Measurements from ENCODE around the gene NAP1L2. TPM values are rescaled to one million over a fixed set of nuclear protein-coding genes. Genes with fewer than 3 reads are reported as not detected.

Gene NAP1L2
- total RNA-seq, 1 experiment from 2014 or later, result 0.21 TPM

DNA sequence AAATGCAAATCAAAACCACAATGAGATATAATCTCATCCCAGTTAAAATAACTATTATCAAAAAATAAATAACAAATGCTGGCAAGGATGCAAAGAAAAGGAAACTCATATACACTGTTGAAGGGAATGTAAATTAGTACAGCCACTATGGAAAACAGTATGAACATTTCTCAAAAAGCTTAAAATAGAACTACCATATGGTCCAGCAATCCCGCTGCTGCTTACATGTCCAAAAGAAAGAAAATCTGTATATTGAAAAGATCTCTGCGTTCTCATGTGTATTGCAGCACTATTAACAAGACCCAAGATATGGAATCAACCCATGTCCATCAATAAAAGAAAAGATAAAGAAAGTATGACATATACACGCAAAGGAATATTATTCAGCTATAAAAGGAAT is 3.0 kb upstream of the NAP1L2 start:
- no peak for TF ChIP-seq EZH2 (IDR thresholded peaks at IDR 0.05; ENCODE audit: borderline replicate concordance, low read depth, low read length, poor library complexity, severe bottlenecking)
- TF ChIP-seq, protein P1, sequence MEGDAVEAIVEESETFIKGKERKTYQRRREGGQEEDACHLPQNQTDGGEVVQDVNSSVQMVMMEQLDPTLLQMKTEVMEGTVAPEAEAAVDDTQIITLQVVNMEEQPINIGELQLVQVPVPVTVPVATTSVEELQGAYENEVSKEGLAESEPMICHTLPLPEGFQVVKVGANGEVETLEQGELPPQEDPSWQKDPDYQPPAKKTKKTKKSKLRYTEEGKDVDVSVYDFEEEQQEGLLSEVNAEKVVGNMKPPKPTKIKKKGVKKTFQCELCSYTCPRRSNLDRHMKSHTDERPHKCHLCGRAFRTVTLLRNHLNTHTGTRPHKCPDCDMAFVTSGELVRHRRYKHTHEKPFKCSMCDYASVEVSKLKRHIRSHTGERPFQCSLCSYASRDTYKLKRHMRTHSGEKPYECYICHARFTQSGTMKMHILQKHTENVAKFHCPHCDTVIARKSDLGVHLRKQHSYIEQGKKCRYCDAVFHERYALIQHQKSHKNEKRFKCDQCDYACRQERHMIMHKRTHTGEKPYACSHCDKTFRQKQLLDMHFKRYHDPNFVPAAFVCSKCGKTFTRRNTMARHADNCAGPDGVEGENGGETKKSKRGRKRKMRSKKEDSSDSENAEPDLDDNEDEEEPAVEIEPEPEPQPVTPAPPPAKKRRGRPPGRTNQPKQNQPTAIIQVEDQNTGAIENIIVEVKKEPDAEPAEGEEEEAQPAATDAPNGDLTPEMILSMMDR (conservative IDR thresholded peaks at IDR 0.05; ENCODE audit: low read depth, low read length), result no peak
- DNase-seq (ENCODE audit: low spot score), result no peak
- H3K27me3 ChIP-seq (replicated peaks; ENCODE audit: insufficient read depth, low read depth, low read length, poor library complexity), result peaks cover 5% of the 10 kb centered on the region
- H3K27ac ChIP-seq (ENCODE audit: low read depth, low read length, poor library complexity, severe bottlenecking), result no peak overlapping the region
- intact Hi-C loops (cut with micrococcal nuclease; ENCODE audit: unreplicated experiment), result no loop called here
- no TSS peak for BruUV-seq (replicated peaks)
- no peak overlapping the region for H3K4me3 ChIP-seq (ENCODE audit: low read depth, low read length, poor library complexity, severe bottlenecking)
- H3K36me3 ChIP-seq (ENCODE audit: insufficient read depth, low read length, poor library complexity, severe bottlenecking), result no peaks in the 10 kb centered on the region
- POLR2A ChIA-PET (ENCODE audit: low non-redundant PET), result no interaction called here
- no peaks in the 10 kb centered on the region for H3K4me1 ChIP-seq (ENCODE audit: insufficient read depth, low read length, poor library complexity, severe bottlenecking)
- H3K9me3 ChIP-seq (ENCODE audit: low read depth, low read length, poor library complexity, severe bottlenecking), result no peaks in the 10 kb centered on the region
- CTCF ChIA-PET, result no interaction called here

DNA sequence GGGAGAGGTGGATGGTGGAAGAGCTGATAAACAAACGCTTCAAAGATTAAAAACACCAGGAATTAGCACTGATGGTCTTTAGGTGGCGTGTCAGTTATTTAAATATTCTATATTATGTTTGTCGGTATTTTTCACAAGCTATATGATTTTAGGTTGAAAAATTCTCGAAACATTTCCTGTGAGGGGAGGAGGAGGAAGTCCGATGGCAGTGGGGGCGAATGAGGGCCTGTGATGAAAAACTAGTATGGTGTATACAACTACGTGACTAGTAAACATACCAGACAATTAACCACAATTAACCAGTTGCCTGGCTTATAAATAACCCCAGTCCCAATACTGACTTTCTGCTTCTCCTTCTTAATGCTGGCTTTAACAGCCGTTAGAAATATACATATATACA is 595 bp upstream of the NAP1L2 start:
- no peak overlapping the region for H3K27ac ChIP-seq (ENCODE audit: low read depth, low read length, poor library complexity, severe bottlenecking)
- no peaks in the 10 kb centered on the region for H3K4me1 ChIP-seq (ENCODE audit: insufficient read depth, low read length, poor library complexity, severe bottlenecking)
- BruUV-seq (replicated peaks), result no TSS peak
- ChIA-PET CTCF (no interaction called here), POLR2A (ENCODE audit: low non-redundant PET) (no interaction called here)
- DNase-seq (ENCODE audit: low spot score), result no peak
- H3K36me3 ChIP-seq (ENCODE audit: insufficient read depth, low read length, poor library complexity, severe bottlenecking), result no peaks in the 10 kb centered on the region
- peak overlapping the region; percentile 33 for H3K4me3 ChIP-seq (ENCODE audit: low read depth, low read length, poor library complexity, severe bottlenecking)
- H3K27me3 ChIP-seq (replicated peaks; ENCODE audit: insufficient read depth, low read depth, low read length, poor library complexity), result peaks cover 5% of the 10 kb centered on the region
- H3K9me3 ChIP-seq (ENCODE audit: low read depth, low read length, poor library complexity, severe bottlenecking), result no peaks in the 10 kb centered on the region
- TF ChIP-seq, protein P1 (conservative IDR thresholded peaks at IDR 0.05; ENCODE audit: low read depth, low read length), result no peak
- no peak for TF ChIP-seq EZH2 (IDR thresholded peaks at IDR 0.05; ENCODE audit: borderline replicate concordance, low read depth, low read length, poor library complexity, severe bottlenecking)
- intact Hi-C loops (cut with micrococcal nuclease; ENCODE audit: unreplicated experiment), result no loop called here

DNA sequence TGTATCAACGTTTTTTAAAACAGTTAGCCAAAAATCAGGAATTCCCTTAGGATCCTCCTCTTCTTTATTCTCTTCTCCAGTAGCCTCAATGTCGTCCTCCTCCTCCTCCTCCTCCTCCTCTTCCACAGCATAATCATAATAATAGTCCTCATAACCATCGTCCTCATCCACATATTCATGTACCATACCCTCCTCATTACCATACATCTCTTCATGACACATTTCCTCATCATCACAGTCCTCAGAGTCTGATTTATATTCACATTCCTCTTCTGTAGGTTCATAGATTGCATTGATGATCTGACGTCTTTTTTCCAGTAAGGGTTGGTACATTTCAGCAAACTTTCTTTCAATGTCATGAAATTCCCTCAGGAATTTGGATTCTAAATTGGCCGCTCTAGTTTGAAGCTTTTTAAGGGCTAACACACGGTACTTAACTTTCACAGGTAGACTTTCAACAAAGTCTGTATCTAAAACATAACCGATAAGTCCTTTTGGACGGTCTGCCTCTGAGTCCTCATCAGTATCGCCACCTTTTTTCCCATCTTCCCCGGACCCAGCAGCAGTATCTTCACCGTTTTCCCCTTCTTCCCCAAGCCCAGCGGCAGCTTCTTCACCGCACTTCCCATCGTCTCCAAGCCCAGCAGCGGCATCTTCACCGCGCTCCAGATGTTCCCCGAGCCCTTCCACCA is 771 bp downstream of the NAP1L2 start:
- TF ChIP-seq, protein P1 (conservative IDR thresholded peaks at IDR 0.05; ENCODE audit: low read depth, low read length), result no peak
- TF ChIP-seq EZH2 (IDR thresholded peaks at IDR 0.05; ENCODE audit: borderline replicate concordance, low read depth, low read length, poor library complexity, severe bottlenecking), result no peak
- no peak for DNase-seq (ENCODE audit: low spot score)
- POLR2A ChIA-PET (ENCODE audit: low non-redundant PET), result no interaction called here
- intact Hi-C loops (cut with micrococcal nuclease; ENCODE audit: unreplicated experiment), result no loop called here
- Histone ChIP-seq H3K9me3 (ENCODE audit: low read depth, low read length, poor library complexity, severe bottlenecking) (no peaks in the 10 kb centered on the region), H3K4me3 (ENCODE audit: low read depth, low read length, poor library complexity, severe bottlenecking) (peak overlapping the region; percentile 33), H3K4me1 (ENCODE audit: insufficient read depth, low read length, poor library complexity, severe bottlenecking) (no peaks in the 10 kb centered on the region), H3K27me3 (replicated peaks; ENCODE audit: insufficient read depth, low read depth, low read length, poor library complexity) (peaks cover 5% of the 10 kb centered on the region), H3K27ac (ENCODE audit: low read depth, low read length, poor library complexity, severe bottlenecking) (no peak overlapping the region), H3K36me3 (ENCODE audit: insufficient read depth, low read length, poor library complexity, severe bottlenecking) (no peaks in the 10 kb centered on the region)
- BruUV-seq (replicated peaks), result no TSS peak
- CTCF ChIA-PET, result no interaction called here
